Spleen (tissue), 11 donors: ENCODE results near the gene STYX. TPM values are rescaled to one million over a fixed set of nuclear protein-coding genes. Genes with fewer than 3 reads are reported as not detected.

Experiments used
- DNase-seq: peaks from one replicate; pipeline ENCODE4 v3.0.0-alpha.2; 2020
- H3K27ac ChIP-seq, 8 donors: fragments of 200-600 bp; sonication (generic) in 7 of 8; 1 replicate in 4 of 8; 2 replicates in 4 of 8; pipeline versions ENCODE4 v1.5.0 to v1.8.0; 2016 to 2021; ENCODE audit warnings: inconsistent platforms in 4 of 8, mild to moderate bottlenecking in 4 of 8, moderate library complexity in 1 of 8
- H3K27me3 ChIP-seq, 7 donors: fragments of 200-600 bp; sonication (generic) in 6 of 7; replicated peaks in 1 of 7; 1 replicate in 4 of 7; 2 replicates in 3 of 7; pipeline versions ENCODE4 v1.5.0 to v1.8.0; 2016 to 2021; ENCODE audit warnings: inconsistent platforms in 3 of 7, mild to moderate bottlenecking in 1 of 7
- H3K36me3 ChIP-seq, 6 donors: fragments of 200-600 bp; sonication (generic) in 5 of 6; 1 replicate in 4 of 6; 2 replicates in 2 of 6; pipeline versions ENCODE4 v1.5.0 to v1.8.0; 2016 to 2021; ENCODE audit warnings: inconsistent platforms in 2 of 6
- H3K4me1 ChIP-seq, 6 donors: fragments of 200-600 bp; sonication (generic) in 5 of 6; 1 replicate in 3 of 6; 2 replicates in 3 of 6; pipeline versions ENCODE4 v1.5.0 to v1.8.0; 2016 to 2021; ENCODE audit warnings: inconsistent platforms in 3 of 6
- H3K4me3 ChIP-seq, 8 donors: fragments of 200-600 bp; sonication (generic) in 7 of 8; 1 replicate in 4 of 8; 2 replicates in 4 of 8; pipeline versions ENCODE4 v1.5.0 to v1.8.0; 2016 to 2021; ENCODE audit warnings: inconsistent platforms in 4 of 8, mild to moderate bottlenecking in 4 of 8, moderate library complexity in 2 of 8
- H3K9me3 ChIP-seq, 8 donors: fragments of 200-600 bp; sonication (generic) in 7 of 8; 1 replicate in 4 of 8; 2 replicates in 4 of 8; pipeline versions ENCODE4 v1.5.0 to v1.8.0; 2016 to 2021; ENCODE audit warnings: inconsistent platforms in 4 of 8
- POLR2A ChIP-seq, 3 donors: fragments of 450-650 bp; IDR thresholded peaks; one replicate each; pipeline ENCODE4 v1.5.1; 2017; ENCODE audit warnings: antibody characterized with exemption in 3 of 3, mild to moderate bottlenecking in 1 of 3
- POLR2AphosphoS5 ChIP-seq, 3 donors: sonication (generic); formaldehyde crosslinking; IDR thresholded peaks; one replicate each; pipeline ENCODE4 v1.5.1; 2017; ENCODE audit warnings: antibody characterized with exemption in 3 of 3
- WGBS, 5 donors: extraction: QIAGEN DNeasy Blood & Tissue Kit in 3 of 5; methylation state at CpG; one replicate each; pipeline versions ENCODE4 v1.1.5 to v1.1.7; 2013 to 2018; 5-methylcytosine and 5-hydroxymethylcytosine counted together
- intact Hi-C: fragments of 100-400 bp; cut with DNase I; formaldehyde crosslinking; loops from one replicate; pipeline ENCODE4 v1.15.0; 2023; ENCODE audit warnings: low total_unique reads
- polyA plus RNA-seq, 3 donors: library from polyadenylated mRNA; stranded (reverse); fragments of 200-250 nt; gene quantifications; one replicate each; pipeline ENCODE4 v1.2.1, GENCODE V29; 2013
- small RNA-seq, 4 donors: library from RNA; depleted of rRNA; stranded (forward); fragments of <200 nt; gene quantifications; one replicate each; pipeline ENCODE3, GENCODE V24; 2016
- total RNA-seq, 7 donors: library from RNA; depleted of rRNA in 3 of 7; stranded (reverse); fragments of >200 nt in 3 of 7; fragmentation: NEBNext Ultra II Directional in 4 of 7; extraction: Animal tissue kit (Norgen Biotek cat#: 25700) in 4 of 7; gene quantifications; one replicate each; pipeline versions ENCODE4 v1.1.0 to v1.2.1, GENCODE V29; 2016 to 2021
- TF ChIP-seq, protein P1 (sequence below), 11 experiments: fragments of 200-600 bp in 7 of 11; fragments of 450-650 bp in 4 of 11; sonication (generic) in 4 of 11; IDR thresholded peaks in 8 of 11; conservative IDR thresholded peaks in 3 of 11; 1 replicate in 7 of 11; 2 replicates in 4 of 11; pipeline versions ENCODE4 v1.4.0 to v1.8.0; 2016 to 2021; ENCODE audit warnings: antibody characterized with exemption in 11 of 11, inconsistent platforms in 4 of 11, mild to moderate bottlenecking in 1 of 11
- donor health status: healthy with polysubstance abuse.
- donor health status: DM: no; HTN: no; CAD: no; lungs with moderate emphysema.
- donor health status: DM: no; HTN: no; CAD: no.
- donor health status: Bipolar disorder and iron deficiency.
- donor health status: healthy.
- donor health status: DM: no; HTN: no; CAD: no.
- donor health status: DM: yes; HTN: yes; CAD: no.

The STYX gene
- total and polyA plus RNA-seq, 10 donors, result 6.6 to 23.1 (median 16.0) TPM

- Histone ChIP-seq H3K4me1 (peaks cover 0 to 19% (median 8%) of the 10 kb centered on the region in 6 donors), H3K27me3 (peaks cover 0 to 10% (median 0%) of the 10 kb centered on the region in 7 donors), H3K36me3 (no peaks in the 10 kb centered on the region), H3K4me3 (no peak overlapping the region), H3K27ac (no peak overlapping the region), H3K9me3 (no peaks in the 10 kb centered on the region)
- WGBS, 5 donors, result 76 to 90% (median 85%) methylated on average over 7 of the region's 7 CpGs
- DNase-seq, result no peak
- intact Hi-C loops, result loop anchor here (5.0 to 10.0 kb wide), 3 partner anchors 140 to 473 kb away; no protein-coding TSS in a partner anchor
- TF ChIP-seq, protein P1, sequence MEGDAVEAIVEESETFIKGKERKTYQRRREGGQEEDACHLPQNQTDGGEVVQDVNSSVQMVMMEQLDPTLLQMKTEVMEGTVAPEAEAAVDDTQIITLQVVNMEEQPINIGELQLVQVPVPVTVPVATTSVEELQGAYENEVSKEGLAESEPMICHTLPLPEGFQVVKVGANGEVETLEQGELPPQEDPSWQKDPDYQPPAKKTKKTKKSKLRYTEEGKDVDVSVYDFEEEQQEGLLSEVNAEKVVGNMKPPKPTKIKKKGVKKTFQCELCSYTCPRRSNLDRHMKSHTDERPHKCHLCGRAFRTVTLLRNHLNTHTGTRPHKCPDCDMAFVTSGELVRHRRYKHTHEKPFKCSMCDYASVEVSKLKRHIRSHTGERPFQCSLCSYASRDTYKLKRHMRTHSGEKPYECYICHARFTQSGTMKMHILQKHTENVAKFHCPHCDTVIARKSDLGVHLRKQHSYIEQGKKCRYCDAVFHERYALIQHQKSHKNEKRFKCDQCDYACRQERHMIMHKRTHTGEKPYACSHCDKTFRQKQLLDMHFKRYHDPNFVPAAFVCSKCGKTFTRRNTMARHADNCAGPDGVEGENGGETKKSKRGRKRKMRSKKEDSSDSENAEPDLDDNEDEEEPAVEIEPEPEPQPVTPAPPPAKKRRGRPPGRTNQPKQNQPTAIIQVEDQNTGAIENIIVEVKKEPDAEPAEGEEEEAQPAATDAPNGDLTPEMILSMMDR (IDR thresholded peaks at IDR 0.05 in 8 of 11, conservative IDR thresholded peaks at IDR 0.05 in 3 of 11), result no peak
- no peak for TF ChIP-seq POLR2AphosphoS5 (IDR thresholded peaks at IDR 0.05)
- no peak for TF ChIP-seq POLR2A (IDR thresholded peaks at IDR 0.05)
These were observed 91.9 kb downstream of the STYX start for GRCh38 chr14:52821805-52822250.

- DNase-seq, result no peak
- H3K27me3 ChIP-seq, result peaks cover 0 to 10% (median 0%) of the 10 kb centered on the region in 7 donors
- no peaks in the 10 kb centered on the region for H3K36me3 ChIP-seq
- no peaks in the 10 kb centered on the region for H3K9me3 ChIP-seq
- H3K4me1 ChIP-seq, result peaks cover 0 to 19% (median 8%) of the 10 kb centered on the region in 6 donors
- no peak overlapping the region for H3K4me3 ChIP-seq
- no peak overlapping the region for H3K27ac ChIP-seq
- TF ChIP-seq POLR2AphosphoS5 (IDR thresholded peaks at IDR 0.05) (no peak), POLR2A (IDR thresholded peaks at IDR 0.05) (no peak)
- TF ChIP-seq, protein P1 (IDR thresholded peaks at IDR 0.05 in 8 of 11, conservative IDR thresholded peaks at IDR 0.05 in 3 of 11), result no peak
- 34 to 60% (median 36%) methylated on average over 4 of the region's 4 CpGs for WGBS, 5 donors
- intact Hi-C loops, result loop anchor here (5.0 to 10.0 kb wide), 3 partner anchors 138 to 470 kb away; no protein-coding TSS in a partner anchor
These were observed 94.5 kb downstream of the STYX start for GRCh38 chr14:52824462-52824861.

Small RNAs within 50 kb of the gene (small RNA-seq; reads per million reads assigned to genes)
- gene AL139317.2, result 0 reads per million in 4 donors

Other genes with a start within 250 kb of the STYX start
- gene TXNDC16, start 177.7 kb upstream of the STYX start, total RNA-seq, result 10 to 100 TPM; 10.3 to 18.1 (median 16.3) TPM
- gene TXNDC16, start 177.7 kb upstream of the STYX start, polyA plus RNA-seq, result 1 to 10 TPM; 1.5 to 1.7 (median 1.6) TPM
- gene GPR137C, start 177.3 kb upstream of the STYX start, total RNA-seq, result 1 to 10 TPM in 5 of 7 donors, under 1 TPM in 2; 0.70 to 2.1 (median 1.8) TPM
- gene GPR137C, start 177.3 kb upstream of the STYX start, polyA plus RNA-seq, result under 1 TPM; 0.52 to 0.93 (median 0.80) TPM
- 10 to 100 TPM; 42.1 to 79.7 (median 46.5) TPM for gene ERO1A, start 34.6 kb upstream of the STYX start, total RNA-seq
- gene ERO1A, start 34.6 kb upstream of the STYX start, polyA plus RNA-seq, result 10 to 100 TPM in 1 of 3 donors, 1 to 10 TPM in 2; 8.5 to 10.6 (median 8.7) TPM
- 10 to 100 TPM; 64.7 to 95.7 (median 82.0) TPM for gene PSMC6, start 23.0 kb upstream of the STYX start, total RNA-seq
- 10 to 100 TPM; 73.4 to 98.9 (median 83.9) TPM for gene PSMC6, start 23.0 kb upstream of the STYX start, polyA plus RNA-seq
- gene GNPNAT1, start 61.4 kb downstream of the STYX start, total RNA-seq, result 10 to 100 TPM in 3 of 7 donors, 1 to 10 TPM in 4; 7.7 to 12.6 (median 9.3) TPM
- gene GNPNAT1, start 61.4 kb downstream of the STYX start, polyA plus RNA-seq, result 1 to 10 TPM; 3.4 to 7.2 (median 4.9) TPM
- gene FERMT2, start 220.9 kb downstream of the STYX start, total RNA-seq, result 10 to 100 TPM; 39.0 to 94.5 (median 55.5) TPM
- gene FERMT2, start 220.9 kb downstream of the STYX start, polyA plus RNA-seq, result 10 to 100 TPM; 10.5 to 17.8 (median 12.0) TPM